HepG2 (cell line): ENCODE data around the gene CCDC14. TPM values are rescaled to one million over a fixed set of nuclear protein-coding genes. Genes with fewer than 3 reads are reported as not detected.
A peak's percentile ranks its signal among the peaks of the same experiment; 100 is the strongest.

Experiments used
- ARNT ChIP-seq: fragments of 450-650 bp; IDR thresholded peaks from 2 replicates; pipeline ENCODE4 v1.6.1; 2017
- CBX5 ChIP-seq: sonication (generic); formaldehyde crosslinking; IDR thresholded peaks from 2 replicates; pipeline ENCODE4 v1.4.0; 2020; ENCODE audit warnings: missing genetic modification reagents, borderline replicate concordance
- CCDC6 ChIP-seq: sonication (generic); formaldehyde crosslinking; IDR thresholded peaks from 2 replicates; pipeline ENCODE4 v1.8.1; 2022; ENCODE audit warnings: mild to moderate bottlenecking, missing genetic modification reagents, moderate library complexity
- IKZF1 ChIP-seq: fragments of 450-650 bp; IDR thresholded peaks from 2 replicates; pipeline ENCODE4 v1.7.1; 2016
- JDP2 ChIP-seq: sonication (generic); formaldehyde crosslinking; IDR thresholded peaks from 2 replicates; pipeline ENCODE4 v1.8.1; 2022; ENCODE audit warnings: missing genetic modification reagents, borderline replicate concordance
- KDM6A ChIP-seq: IDR thresholded peaks from 2 replicates; pipeline ENCODE4 v1.6.1; 2016; ENCODE audit warnings: low read depth
- MEIS2 ChIP-seq: sonication (generic); formaldehyde crosslinking; IDR thresholded peaks from 2 replicates; pipeline ENCODE4 v1.9.0; 2021; ENCODE audit warnings: mild to moderate bottlenecking, missing genetic modification reagents
- NPAS2 ChIP-seq: sonication (generic); formaldehyde crosslinking; IDR thresholded peaks from 2 replicates; pipeline ENCODE4 v1.8.0; 2022; ENCODE audit warnings: mild to moderate bottlenecking, missing genetic modification reagents, borderline replicate concordance
- NR3C1 ChIP-seq: sonication (generic); formaldehyde crosslinking; IDR thresholded peaks from 2 replicates; pipeline ENCODE4 v1.4.0; 2020; ENCODE audit warnings: missing genetic modification reagents
- RBAK ChIP-seq: sonication (generic); formaldehyde crosslinking; IDR thresholded peaks from 2 replicates; pipeline ENCODE4 v1.5.1; 2020; ENCODE audit warnings: mild to moderate bottlenecking, missing genetic modification reagents
- STAG1 ChIP-seq: sonication (generic); formaldehyde crosslinking; IDR thresholded peaks from 2 replicates; pipeline ENCODE4 v1.4.0; 2020; ENCODE audit warnings: missing genetic modification reagents
- TEAD2 ChIP-seq: sonication (generic); formaldehyde crosslinking; IDR thresholded peaks from 2 replicates; pipeline ENCODE4 v1.9.0; 2021; ENCODE audit warnings: missing genetic modification reagents
- ZBTB20 ChIP-seq: sonication (generic); formaldehyde crosslinking; IDR thresholded peaks from 2 replicates; pipeline ENCODE4 v1.8.1; 2023; ENCODE audit warnings: missing genetic modification reagents, low read depth, mild to moderate bottlenecking, borderline replicate concordance
- ZNF17 ChIP-seq: sonication (generic); formaldehyde crosslinking; IDR thresholded peaks from 2 replicates; pipeline ENCODE4 v1.5.0; 2020; ENCODE audit warnings: mild to moderate bottlenecking, missing genetic modification reagents
- ZNF256 ChIP-seq: sonication (generic); formaldehyde crosslinking; conservative IDR thresholded peaks from 2 replicates; pipeline ENCODE4 v1.4.0; 2020; ENCODE audit warnings: missing genetic modification reagents
- ZNF619 ChIP-seq: sonication (generic); formaldehyde crosslinking; IDR thresholded peaks from 2 replicates; pipeline ENCODE4 v1.4.0; 2020; ENCODE audit warnings: mild to moderate bottlenecking, missing genetic modification reagents
- polyA plus RNA-seq, 8 experiments: library from polyadenylated mRNA; depleted of rRNA in 3 of 8; stranded (reverse) in 7 of 8; unstranded in 1 of 8; fragments of >200 nt; fragmentation: Illumina TruSeq in 4 of 8; extraction: Trizol in 4 of 8; gene quantifications; 2 replicates each; pipeline versions ENCODE4 v1.2.1 to v1.2.3, GENCODE V29; 2011 to 2016; ENCODE audit warnings: low read depth in 4 of 8, missing spikeins in 1 of 8, mixed read lengths in 1 of 8; ENCODE audit not compliant: insufficient read depth in 1 of 8
- total RNA-seq, 5 experiments: library from RNA; depleted of rRNA; stranded (reverse); fragments of >200 nt; fragmentation: Illumina TruSeq; extraction: Trizol; gene quantifications; 2 replicates each; pipeline ENCODE4 v1.2.3, GENCODE V29; 2016; ENCODE audit warnings: low read depth in 1 of 5
- TF ChIP-seq, protein P1 (sequence below), 2 experiments: sonication (generic) in 1 of 2; formaldehyde crosslinking in 1 of 2; IDR thresholded peaks; 2 replicates each; pipeline versions ENCODE4 v1.4.0 to v1.6.1; 2016 to 2020; ENCODE audit warnings: borderline replicate concordance in 1 of 2, low read depth in 1 of 2, mild to moderate bottlenecking in 1 of 2, missing genetic modification reagents in 1 of 2
- TF ChIP-seq, protein P2 (sequence below): sonication (generic); formaldehyde crosslinking; IDR thresholded peaks from 2 replicates; pipeline ENCODE4 v1.4.0; 2020; ENCODE audit warnings: missing genetic modification reagents
- TF ChIP-seq, protein P3 (sequence below): sonication (generic); formaldehyde crosslinking; IDR thresholded peaks from 2 replicates; pipeline ENCODE4 v1.4.0; 2020; ENCODE audit warnings: missing genetic modification reagents, borderline replicate concordance

Gene CCDC14
- total and polyA plus RNA-seq, 2 of the 13 experiments (the other 11 are each of a cell fraction or from before 2014, with no cell fraction given): 48.7 to 49.0 TPM

DNA sequence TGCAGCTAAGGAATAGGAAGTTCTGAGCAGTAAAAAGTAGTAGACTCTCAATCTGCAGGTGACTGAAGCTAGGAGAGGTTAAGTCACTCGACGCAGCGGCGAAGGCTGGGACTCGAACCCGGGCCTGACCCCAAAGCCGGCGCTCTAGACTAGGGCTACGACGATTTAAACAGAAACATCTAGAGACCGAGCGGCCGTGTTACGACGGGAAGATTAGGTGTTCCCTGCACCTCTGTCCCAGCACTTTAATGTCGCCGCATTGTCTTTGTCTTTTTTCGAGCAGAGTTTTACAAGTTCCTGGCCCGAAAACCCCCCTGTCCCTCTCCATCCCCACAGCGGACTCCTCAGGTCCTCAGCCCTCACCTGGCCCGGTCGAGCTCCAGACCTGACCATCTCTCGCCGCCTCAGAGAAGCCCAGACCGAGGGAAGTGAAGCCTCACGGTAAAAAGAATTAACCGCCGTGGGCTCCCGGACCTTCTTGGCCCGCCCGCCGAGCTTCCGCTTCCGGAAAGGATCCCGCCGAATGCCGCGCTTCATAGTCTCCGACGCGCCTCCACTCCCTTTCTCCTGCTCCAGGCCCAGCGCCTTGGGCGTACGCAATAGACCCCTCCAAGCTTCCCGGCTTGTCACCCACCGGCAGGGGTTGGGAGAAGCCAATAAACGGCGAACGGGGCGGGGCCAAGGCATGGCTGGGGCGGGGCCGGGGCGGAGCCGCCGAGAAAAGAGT is at the start of gene CCDC14 (continued):
- TF ChIP-seq ZNF619 (CRISPR knock-in tag) (0 out of 2 replicates have a peak, but pooled peaks have one; percentile 50), JDP2 (CRISPR knock-in tag) (no peak), ZNF256 (CRISPR knock-in tag) (no peak; the same call in 1 of the 2 replicates), CCDC6 (CRISPR knock-in tag) (peak; percentile 27; the same call in 1 of the 2 replicates), KDM6A (CRISPR knock-in tag) (no peak), MEIS2 (CRISPR knock-in tag) (peak; percentile 41; the same call in 1 of the 2 replicates), STAG1 (CRISPR knock-in tag) (no peak), CBX5 (CRISPR knock-in tag) (no peak), NPAS2 (CRISPR knock-in tag) (no peak), RBAK (CRISPR knock-in tag) (no peak), TEAD2 (CRISPR knock-in tag) (no peak), ZNF17 (CRISPR knock-in tag) (no peak), ZBTB20 (CRISPR knock-in tag) (peak; percentile 46; the same call in 1 of the 2 replicates), NR3C1 (CRISPR knock-in tag) (no peak), IKZF1 (no peak), ARNT (no peak)
- TF ChIP-seq, protein P1, sequence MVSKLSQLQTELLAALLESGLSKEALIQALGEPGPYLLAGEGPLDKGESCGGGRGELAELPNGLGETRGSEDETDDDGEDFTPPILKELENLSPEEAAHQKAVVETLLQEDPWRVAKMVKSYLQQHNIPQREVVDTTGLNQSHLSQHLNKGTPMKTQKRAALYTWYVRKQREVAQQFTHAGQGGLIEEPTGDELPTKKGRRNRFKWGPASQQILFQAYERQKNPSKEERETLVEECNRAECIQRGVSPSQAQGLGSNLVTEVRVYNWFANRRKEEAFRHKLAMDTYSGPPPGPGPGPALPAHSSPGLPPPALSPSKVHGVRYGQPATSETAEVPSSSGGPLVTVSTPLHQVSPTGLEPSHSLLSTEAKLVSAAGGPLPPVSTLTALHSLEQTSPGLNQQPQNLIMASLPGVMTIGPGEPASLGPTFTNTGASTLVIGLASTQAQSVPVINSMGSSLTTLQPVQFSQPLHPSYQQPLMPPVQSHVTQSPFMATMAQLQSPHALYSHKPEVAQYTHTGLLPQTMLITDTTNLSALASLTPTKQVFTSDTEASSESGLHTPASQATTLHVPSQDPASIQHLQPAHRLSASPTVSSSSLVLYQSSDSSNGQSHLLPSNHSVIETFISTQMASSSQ (IDR thresholded peaks at IDR 0.05; ENCODE audit: low read depth): no peak
- TF ChIP-seq, protein P1 (CRISPR knock-in tag; IDR thresholded peaks at IDR 0.05; ENCODE audit: borderline replicate concordance): no peak; the same call in 1 of the 2 replicates
- TF ChIP-seq, protein P2, sequence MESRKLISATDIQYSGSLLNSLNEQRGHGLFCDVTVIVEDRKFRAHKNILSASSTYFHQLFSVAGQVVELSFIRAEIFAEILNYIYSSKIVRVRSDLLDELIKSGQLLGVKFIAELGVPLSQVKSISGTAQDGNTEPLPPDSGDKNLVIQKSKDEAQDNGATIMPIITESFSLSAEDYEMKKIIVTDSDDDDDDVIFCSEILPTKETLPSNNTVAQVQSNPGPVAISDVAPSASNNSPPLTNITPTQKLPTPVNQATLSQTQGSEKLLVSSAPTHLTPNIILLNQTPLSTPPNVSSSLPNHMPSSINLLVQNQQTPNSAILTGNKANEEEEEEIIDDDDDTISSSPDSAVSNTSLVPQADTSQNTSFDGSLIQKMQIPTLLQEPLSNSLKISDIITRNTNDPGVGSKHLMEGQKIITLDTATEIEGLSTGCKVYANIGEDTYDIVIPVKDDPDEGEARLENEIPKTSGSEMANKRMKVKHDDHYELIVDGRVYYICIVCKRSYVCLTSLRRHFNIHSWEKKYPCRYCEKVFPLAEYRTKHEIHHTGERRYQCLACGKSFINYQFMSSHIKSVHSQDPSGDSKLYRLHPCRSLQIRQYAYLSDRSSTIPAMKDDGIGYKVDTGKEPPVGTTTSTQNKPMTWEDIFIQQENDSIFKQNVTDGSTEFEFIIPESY (CRISPR knock-in tag): no peak
- TF ChIP-seq, protein P3, sequence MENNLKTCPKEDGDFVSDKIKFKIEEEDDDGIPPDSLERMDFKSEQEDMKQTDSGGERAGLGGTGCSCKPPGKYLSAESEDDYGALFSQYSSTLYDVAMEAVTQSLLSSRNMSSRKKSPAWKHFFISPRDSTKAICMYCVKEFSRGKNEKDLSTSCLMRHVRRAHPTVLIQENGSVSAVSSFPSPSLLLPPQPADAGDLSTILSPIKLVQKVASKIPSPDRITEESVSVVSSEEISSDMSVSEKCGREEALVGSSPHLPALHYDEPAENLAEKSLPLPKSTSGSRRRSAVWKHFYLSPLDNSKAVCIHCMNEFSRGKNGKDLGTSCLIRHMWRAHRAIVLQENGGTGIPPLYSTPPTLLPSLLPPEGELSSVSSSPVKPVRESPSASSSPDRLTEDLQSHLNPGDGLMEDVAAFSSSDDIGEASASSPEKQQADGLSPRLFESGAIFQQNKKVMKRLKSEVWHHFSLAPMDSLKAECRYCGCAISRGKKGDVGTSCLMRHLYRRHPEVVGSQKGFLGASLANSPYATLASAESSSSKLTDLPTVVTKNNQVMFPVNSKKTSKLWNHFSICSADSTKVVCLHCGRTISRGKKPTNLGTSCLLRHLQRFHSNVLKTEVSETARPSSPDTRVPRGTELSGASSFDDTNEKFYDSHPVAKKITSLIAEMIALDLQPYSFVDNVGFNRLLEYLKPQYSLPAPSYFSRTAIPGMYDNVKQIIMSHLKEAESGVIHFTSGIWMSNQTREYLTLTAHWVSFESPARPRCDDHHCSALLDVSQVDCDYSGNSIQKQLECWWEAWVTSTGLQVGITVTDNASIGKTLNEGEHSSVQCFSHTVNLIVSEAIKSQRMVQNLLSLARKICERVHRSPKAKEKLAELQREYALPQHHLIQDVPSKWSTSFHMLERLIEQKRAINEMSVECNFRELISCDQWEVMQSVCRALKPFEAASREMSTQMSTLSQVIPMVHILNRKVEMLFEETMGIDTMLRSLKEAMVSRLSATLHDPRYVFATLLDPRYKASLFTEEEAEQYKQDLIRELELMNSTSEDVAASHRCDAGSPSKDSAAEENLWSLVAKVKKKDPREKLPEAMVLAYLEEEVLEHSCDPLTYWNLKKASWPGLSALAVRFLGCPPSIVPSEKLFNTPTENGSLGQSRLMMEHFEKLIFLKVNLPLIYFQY (CRISPR knock-in tag): peak; percentile 51
